Measurements from ENCODE around the gene IRGC.

- TF ChIP-seq CTCF (IDR thresholded peaks at IDR 0.05) (no peak), POLR2AphosphoS5 (IDR thresholded peaks at IDR 0.05) (no peak), POLR2A (IDR thresholded peaks at IDR 0.05) (no peak), EP300 (IDR thresholded peaks at IDR 0.05) (no peak)
These were observed 16.0 kb downstream of the IRGC start for GRCh38 chr19:43731846-43732245.

Measured in suprapubic skin (tissue), 4 donors.